Common myeloid progenitor, CD34-positive (primary cell): ENCODE data around the gene KLF9.

Experiments used
- CTCF ChIA-PET: fragments of 350-600 bp; sonication (Branson Sonifier 250); formaldehyde crosslinking; loops from one replicate; lab custom pipeline; 2021; ENCODE audit warnings: antibody characterized with exemption; lab: Charles Lee
- POLR2A ChIA-PET: fragments of 350-600 bp; sonication (Branson Sonifier 250); formaldehyde crosslinking; loops from one replicate; lab custom pipeline; 2021; ENCODE audit warnings: antibody characterized with exemption; lab: Charles Lee
- DNase-seq, 3 donors: peaks; one replicate each; pipeline versions ENCODE4 v3.0.0 to v3.0.0-alpha.2; 2013
- H3K27ac ChIP-seq, 2 experiments: 1 replicate in 1 of 2; 2 replicates in 1 of 2; pipeline ENCODE4 v1.7.0; 2013; ENCODE audit warnings: inconsistent platforms in 2 of 2, low read length in 2 of 2, mild to moderate bottlenecking in 2 of 2, low read depth in 1 of 2, moderate library complexity in 1 of 2; ENCODE audit not compliant: severe bottlenecking in 2 of 2, insufficient read depth in 1 of 2, poor library complexity in 1 of 2
- H3K27me3 ChIP-seq, 5 experiments: replicated peaks in 2 of 5; 1 replicate in 3 of 5; 2 replicates in 2 of 5; pipeline versions ENCODE4 v1.6.1 to v1.7.0; 2013; ENCODE audit warnings: low read length in 4 of 5, mild to moderate bottlenecking in 2 of 5, moderate library complexity in 2 of 5, inconsistent platforms in 1 of 5; ENCODE audit not compliant: insufficient read depth in 5 of 5, control insufficient read depth in 4 of 5
- H3K36me3 ChIP-seq, 4 experiments: 1 replicate in 2 of 4; 2 replicates in 2 of 4; pipeline versions ENCODE4 v1.6.1 to v1.7.0; 2013; ENCODE audit warnings: low read length in 3 of 4, control low read depth in 1 of 4, mild to moderate bottlenecking in 1 of 4; ENCODE audit not compliant: control insufficient read depth in 4 of 4, insufficient read depth in 4 of 4
- H3K4me1 ChIP-seq, 4 experiments: 1 replicate in 3 of 4; 2 replicates in 1 of 4; pipeline versions ENCODE4 v1.6.1 to v1.7.1; 2013; ENCODE audit warnings: low read length in 3 of 4, mild to moderate bottlenecking in 3 of 4, control low read depth in 1 of 4, inconsistent platforms in 1 of 4, moderate library complexity in 1 of 4; ENCODE audit not compliant: control insufficient read depth in 4 of 4, insufficient read depth in 4 of 4; ENCODE audit errors: control extremely low read depth in 1 of 4
- H3K4me3 ChIP-seq, 7 experiments: 1 replicate in 4 of 7; 2 replicates in 3 of 7; pipeline versions ENCODE4 v1.5.1 to v1.7.0; 2013; ENCODE audit warnings: mild to moderate bottlenecking in 7 of 7, low read length in 6 of 7, moderate library complexity in 6 of 7, inconsistent platforms in 2 of 7, low read depth in 2 of 7, control low read depth in 1 of 7; ENCODE audit not compliant: insufficient read depth in 4 of 7, control insufficient read depth in 1 of 7; ENCODE audit errors: extremely low read depth in 1 of 7
- H3K9me3 ChIP-seq, 5 experiments: 1 replicate in 4 of 5; 2 replicates in 1 of 5; pipeline versions ENCODE4 v1.6.1 to v1.7.1; 2013; ENCODE audit warnings: low read length in 4 of 5, mild to moderate bottlenecking in 2 of 5, inconsistent platforms in 1 of 5, low read depth in 1 of 5, moderate library complexity in 1 of 5; ENCODE audit not compliant: control insufficient read depth in 4 of 5, insufficient read depth in 2 of 5; ENCODE audit errors: control extremely low read depth in 1 of 5
- WGBS: methylation state at CpG from one replicate; pipeline ENCODE4 v1.1.5; 2013; ENCODE audit not compliant: insufficient coverage; 5-methylcytosine and 5-hydroxymethylcytosine counted together

Gene KLF9

DNA sequence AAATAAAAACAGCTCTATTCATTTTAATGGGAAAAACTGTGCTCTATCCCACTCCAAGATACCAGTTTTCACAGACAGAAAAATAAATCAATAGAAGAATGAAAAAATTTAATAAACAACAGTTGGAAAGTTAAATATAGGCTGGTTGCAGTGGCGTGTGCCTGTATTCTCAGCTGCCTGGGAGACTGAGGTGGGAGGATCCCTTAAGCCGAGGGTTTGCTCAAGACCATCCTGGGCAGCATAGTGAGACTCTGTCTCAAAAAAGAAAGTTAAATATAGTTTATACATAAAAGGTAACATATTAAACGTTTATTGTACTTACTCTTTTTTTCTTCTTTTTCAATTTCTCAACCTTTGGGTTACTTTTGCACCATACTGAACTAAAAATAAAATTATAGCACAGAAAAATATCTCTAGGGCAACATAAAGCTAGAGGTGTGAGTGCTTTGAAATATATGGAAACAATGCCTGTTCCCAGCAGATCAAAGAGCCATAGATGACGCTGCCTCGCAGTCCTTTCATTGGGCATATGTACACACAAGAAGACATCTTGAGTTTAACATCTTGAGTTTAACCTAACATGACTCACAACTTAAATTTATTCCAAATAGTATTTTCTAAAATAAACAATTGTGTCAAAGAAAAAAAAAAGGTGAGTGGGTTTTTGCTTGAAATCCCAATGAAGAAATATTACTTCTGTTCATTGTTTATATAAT is 25.7 kb upstream of the KLF9 start:
- no peak overlapping the region for H3K4me3 ChIP-seq
- peaks cover 0 to 12% (median 8%) of the 10 kb centered on the region in 4 experiments for H3K4me1 ChIP-seq
- no peaks in the 10 kb centered on the region for H3K9me3 ChIP-seq
- no peaks in the 10 kb centered on the region for H3K27me3 ChIP-seq
- H3K36me3 ChIP-seq = no peaks in the 10 kb centered on the region
- DNase-seq = no peak
- POLR2A ChIA-PET = no interaction called here
- no peak overlapping the region for H3K27ac ChIP-seq
- 83% methylated on average over 1 of the region's 5 CpGs for WGBS
- CTCF ChIA-PET = interaction anchor here (1.4 kb wide), 1 partner anchor 18 kb away, joined by 3 read pairs; no protein-coding TSS in a partner anchor

- Histone ChIP-seq H3K27ac (no peak overlapping the region), H3K9me3 (no peaks in the 10 kb centered on the region), H3K4me1 (peaks cover 0 to 12% (median 8%) of the 10 kb centered on the region in 4 experiments), H3K27me3 (no peaks in the 10 kb centered on the region), H3K4me3 (no peak overlapping the region), H3K36me3 (no peaks in the 10 kb centered on the region)
- CTCF ChIA-PET = interaction anchor here (0.7 kb wide), 1 partner anchor 47 kb away, joined by 3 read pairs; no protein-coding TSS in a partner anchor
- DNase-seq = peak; percentile 44 to 60 (median 50)
- 75% methylated on average over 1 of the region's 3 CpGs for WGBS
- POLR2A ChIA-PET = interaction anchor here (1.0 kb wide), 1 partner anchor 20 kb away, joined by 3 read pairs; no protein-coding TSS in a partner anchor
Measured at GRCh38 chr9:70438341-70438928, 24.0 kb upstream of the KLF9 start.

DNA sequence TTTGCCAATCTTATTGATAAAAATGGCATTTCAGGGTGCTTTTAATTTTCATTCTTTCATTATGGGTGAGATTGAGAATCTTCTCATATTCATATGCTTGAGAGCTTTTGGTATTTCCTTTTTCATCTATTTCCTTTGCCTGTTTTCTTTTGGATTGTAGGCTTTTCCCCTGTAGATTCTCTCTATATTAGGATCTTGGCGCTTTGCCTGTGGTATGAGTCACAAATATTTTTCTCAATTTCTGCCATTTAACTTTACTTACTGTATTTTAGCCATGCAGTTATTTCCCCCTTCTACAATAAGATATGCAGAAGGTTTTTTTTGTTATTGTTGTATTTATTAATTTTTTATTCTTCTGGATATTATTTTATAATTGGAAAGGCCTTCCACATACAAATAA is 21.5 kb upstream of the KLF9 start:
- Histone ChIP-seq H3K36me3 (no peaks in the 10 kb centered on the region), H3K27ac (no peak overlapping the region), H3K4me3 (no peak overlapping the region), H3K9me3 (no peaks in the 10 kb centered on the region), H3K27me3 (no peaks in the 10 kb centered on the region), H3K4me1 (peaks cover 0 to 12% (median 8%) of the 10 kb centered on the region in 4 experiments)
- CTCF ChIA-PET = interaction anchor here (1.6 to 2.0 kb wide), 2 partner anchors 8 to 11 kb away, joined by 4 to 5 read pairs; no protein-coding TSS in a partner anchor
- POLR2A ChIA-PET = no interaction called here
- peak in 2 of 3 donors; percentile 16 to 23 for DNase-seq
- WGBS = no CpG with 5 or more reads among the region's 1 CpG

DNA sequence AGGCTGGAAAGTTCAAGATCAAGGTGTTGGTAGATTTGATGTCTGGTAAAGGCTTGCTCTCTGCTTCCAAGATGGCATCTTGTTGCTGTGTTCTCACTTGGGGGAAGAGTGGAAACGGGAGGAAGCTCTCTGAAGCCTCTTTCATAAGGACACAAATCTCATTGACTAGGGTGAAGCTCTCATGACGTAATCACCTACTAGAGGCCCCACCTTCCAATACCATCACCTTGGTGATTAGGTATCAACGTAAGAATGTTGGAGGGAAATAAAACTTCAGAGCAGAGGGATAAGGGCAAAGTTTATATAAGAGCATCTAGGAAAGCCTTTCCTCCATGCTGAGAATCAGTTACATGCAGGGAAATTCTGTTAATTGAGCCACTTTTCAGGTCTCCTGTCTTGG is 15.4 kb upstream of the KLF9 start:
- 100% methylated on average over 1 of the region's 3 CpGs for WGBS
- Histone ChIP-seq H3K36me3 (no peaks in the 10 kb centered on the region), H3K4me3 (no peak overlapping the region), H3K27me3 (no peaks in the 10 kb centered on the region), H3K4me1 (no peaks in the 10 kb centered on the region), H3K9me3 (no peaks in the 10 kb centered on the region), H3K27ac (no peak overlapping the region)
- no peak for DNase-seq
- POLR2A ChIA-PET = no interaction called here
- CTCF ChIA-PET = interaction anchor here (1.0 to 1.4 kb wide), 2 partner anchors 9 to 173 kb away, joined by 3 to 4 read pairs; no protein-coding TSS in a partner anchor

DNA sequence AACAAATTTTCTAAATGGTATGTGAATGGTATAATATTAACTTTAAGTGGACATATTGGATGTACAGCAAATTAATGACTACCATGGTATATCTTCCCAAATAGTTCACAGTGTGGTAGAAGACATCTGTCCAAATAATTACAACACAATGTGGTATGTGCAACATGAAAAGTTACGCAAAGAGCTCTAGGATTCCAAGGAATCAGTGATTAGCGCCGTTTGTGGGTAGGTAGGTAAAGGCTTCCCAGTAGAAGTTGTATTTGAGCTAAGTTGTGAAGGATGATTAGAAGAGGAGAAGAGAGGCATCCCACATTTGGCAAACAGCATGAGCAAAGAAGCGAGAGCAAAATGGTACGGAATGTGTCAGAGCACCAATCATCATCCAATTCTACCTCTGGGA is 14.3 kb upstream of the KLF9 start:
- H3K4me1 ChIP-seq = no peaks in the 10 kb centered on the region
- H3K27ac ChIP-seq = no peak overlapping the region
- no peaks in the 10 kb centered on the region for H3K36me3 ChIP-seq
- no peaks in the 10 kb centered on the region for H3K27me3 ChIP-seq
- no peaks in the 10 kb centered on the region for H3K9me3 ChIP-seq
- CTCF ChIA-PET = interaction anchor here (1.4 to 1.9 kb wide), 2 partner anchors 51 to 174 kb away, joined by 3 to 7 read pairs; no protein-coding TSS in a partner anchor
- DNase-seq = no peak
- POLR2A ChIA-PET = no interaction called here
- 100% methylated on average over 2 of the region's 5 CpGs for WGBS
- H3K4me3 ChIP-seq = no peak overlapping the region

DNA sequence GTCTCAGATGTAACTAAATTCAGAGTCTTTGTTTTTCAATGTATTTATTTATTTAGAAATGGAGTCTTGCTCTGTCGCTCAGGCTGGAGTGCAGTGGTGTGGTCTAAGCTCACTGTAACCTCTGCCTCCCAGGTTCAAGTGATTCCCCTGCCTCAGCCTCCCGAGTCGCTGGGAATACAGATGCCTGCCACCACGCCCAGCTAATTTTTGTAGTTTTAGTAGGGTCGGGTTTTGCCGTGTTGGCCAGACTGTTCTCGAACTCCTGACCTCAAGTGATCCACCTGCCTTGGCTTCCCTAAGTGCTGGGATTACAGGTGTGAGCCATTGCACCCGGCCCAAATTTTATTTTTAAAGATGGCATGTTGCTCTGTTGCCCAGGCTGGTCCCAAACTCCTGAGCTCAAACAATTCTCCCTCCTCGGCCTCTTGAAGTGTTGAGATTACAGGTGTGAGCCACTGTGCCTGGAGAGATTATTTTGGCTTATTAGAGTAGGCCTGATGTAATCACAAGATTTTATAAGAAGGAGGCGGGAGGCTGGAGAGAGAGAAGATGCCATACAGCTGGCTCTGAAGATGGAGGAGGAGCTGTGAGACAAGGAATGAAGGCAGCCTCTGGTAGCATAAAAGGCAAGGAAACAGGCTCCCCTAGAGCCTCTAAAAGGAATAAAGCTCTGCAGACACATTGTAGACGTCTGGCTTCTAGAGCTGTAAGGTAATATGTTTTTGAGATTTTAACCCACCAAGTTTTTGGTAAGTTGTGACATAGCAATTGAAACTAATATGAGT is 12.9 kb upstream of the KLF9 start:
- 92% methylated on average over 11 of the region's 11 CpGs for WGBS
- no peak for DNase-seq
- no peak overlapping the region for H3K27ac ChIP-seq
- H3K27me3 ChIP-seq = no peaks in the 10 kb centered on the region
- H3K4me1 ChIP-seq = peaks cover 0 to 4% (median under 1%) of the 10 kb centered on the region in 4 experiments
- H3K36me3 ChIP-seq = no peaks in the 10 kb centered on the region
- ChIA-PET POLR2A (no interaction called here), CTCF (interaction anchor here (0.8 to 1.9 kb wide), 5 partner anchors 9 to 175 kb away, joined by 3 to 7 read pairs (median 3); partner anchors contain the start of gene KLF9)
- no peak overlapping the region for H3K4me3 ChIP-seq
- no peaks in the 10 kb centered on the region for H3K9me3 ChIP-seq
